Mesothelial cell of epicardium (in vitro differentiated cells): ENCODE measurements around the gene AKNAD1. TPM values are rescaled to one million over a fixed set of nuclear protein-coding genes. Genes with fewer than 3 reads are reported as not detected.

ENCODE experiments used
- DNase-seq, 2 experiments: peaks; one replicate each; pipeline ENCODE4 v3.0.0; 2021; ENCODE audit warnings: low spot score in 2 of 2; ENCODE audit not compliant: unreplicated experiment in 2 of 2
- H3K27ac Mint-ChIP-seq: 2 replicates; pipeline ENCODE4 v1.8.0; 2021; ENCODE audit warnings: mixed read lengths
- H3K27me3 Mint-ChIP-seq: 2 replicates; pipeline ENCODE4 v1.8.0; 2021; ENCODE audit warnings: low read depth, mixed read lengths
- H3K36me3 Mint-ChIP-seq: 2 replicates; pipeline ENCODE4 v1.8.0; 2021; ENCODE audit warnings: mixed read lengths
- H3K4me1 Mint-ChIP-seq: 2 replicates; pipeline ENCODE4 v1.8.0; 2021; ENCODE audit warnings: mixed read lengths
- H3K4me3 Mint-ChIP-seq: 2 replicates; pipeline ENCODE4 v1.8.0; 2021; ENCODE audit warnings: mild to moderate bottlenecking, moderate library complexity, mixed read lengths
- H3K9me3 Mint-ChIP-seq: 2 replicates; pipeline ENCODE4 v1.8.0; 2021; ENCODE audit warnings: mixed read lengths
- total RNA-seq: library from RNA; stranded (reverse); gene quantifications from 3 replicates; pipeline ENCODE4 v1.2.1, GENCODE V29; 2021
- TF ChIP-seq, protein P1 (sequence below): fragments of 200-600 bp; sonication (generic); IDR thresholded peaks from one replicate; pipeline ENCODE4 v1.5.0; 2021; ENCODE audit warnings: antibody characterized with exemption; ENCODE audit not compliant: unreplicated experiment

Gene AKNAD1
- total RNA-seq, 1 donor from 2014 or later, result not detected

DNA sequence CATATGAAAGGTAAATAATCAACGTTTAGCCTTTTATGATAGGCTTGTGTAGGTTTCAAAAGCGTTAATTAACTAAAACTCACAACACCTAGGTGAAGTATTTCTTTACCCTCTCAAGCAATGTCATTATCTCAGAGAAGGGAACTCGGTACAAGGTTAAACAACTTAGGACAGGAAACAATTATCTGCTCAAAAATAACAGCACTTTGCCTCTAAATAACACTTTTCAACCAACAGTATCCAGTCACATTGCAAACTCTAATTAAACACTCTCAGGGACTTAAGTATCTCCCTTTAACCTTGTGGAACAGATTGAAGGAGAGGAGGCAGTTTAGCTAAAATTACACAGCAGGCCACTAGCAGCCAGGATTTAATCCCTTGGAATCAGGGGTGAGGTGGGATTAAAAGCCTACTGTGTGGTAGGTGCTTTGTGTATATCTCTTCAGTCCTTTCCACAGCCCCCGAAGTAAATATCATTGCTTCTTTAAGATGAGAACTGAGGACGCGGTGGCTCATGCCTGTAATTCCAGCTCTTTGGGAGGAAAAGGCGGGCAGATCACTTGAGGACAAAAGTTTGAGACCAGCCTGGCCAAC lies 5.2 kb upstream of the AKNAD1 start:
- DNase-seq, result no peak
- H3K9me3 Mint-ChIP-seq, result no peaks in the 10 kb centered on the region
- no peaks in the 10 kb centered on the region for H3K36me3 Mint-ChIP-seq
- H3K4me3 Mint-ChIP-seq, result no peak overlapping the region
- no peak overlapping the region for H3K27ac Mint-ChIP-seq
- peaks cover 7% of the 10 kb centered on the region for H3K4me1 Mint-ChIP-seq
- TF ChIP-seq, protein P1, sequence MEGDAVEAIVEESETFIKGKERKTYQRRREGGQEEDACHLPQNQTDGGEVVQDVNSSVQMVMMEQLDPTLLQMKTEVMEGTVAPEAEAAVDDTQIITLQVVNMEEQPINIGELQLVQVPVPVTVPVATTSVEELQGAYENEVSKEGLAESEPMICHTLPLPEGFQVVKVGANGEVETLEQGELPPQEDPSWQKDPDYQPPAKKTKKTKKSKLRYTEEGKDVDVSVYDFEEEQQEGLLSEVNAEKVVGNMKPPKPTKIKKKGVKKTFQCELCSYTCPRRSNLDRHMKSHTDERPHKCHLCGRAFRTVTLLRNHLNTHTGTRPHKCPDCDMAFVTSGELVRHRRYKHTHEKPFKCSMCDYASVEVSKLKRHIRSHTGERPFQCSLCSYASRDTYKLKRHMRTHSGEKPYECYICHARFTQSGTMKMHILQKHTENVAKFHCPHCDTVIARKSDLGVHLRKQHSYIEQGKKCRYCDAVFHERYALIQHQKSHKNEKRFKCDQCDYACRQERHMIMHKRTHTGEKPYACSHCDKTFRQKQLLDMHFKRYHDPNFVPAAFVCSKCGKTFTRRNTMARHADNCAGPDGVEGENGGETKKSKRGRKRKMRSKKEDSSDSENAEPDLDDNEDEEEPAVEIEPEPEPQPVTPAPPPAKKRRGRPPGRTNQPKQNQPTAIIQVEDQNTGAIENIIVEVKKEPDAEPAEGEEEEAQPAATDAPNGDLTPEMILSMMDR, result no peak
- peaks cover 7% of the 10 kb centered on the region for H3K27me3 Mint-ChIP-seq

DNA sequence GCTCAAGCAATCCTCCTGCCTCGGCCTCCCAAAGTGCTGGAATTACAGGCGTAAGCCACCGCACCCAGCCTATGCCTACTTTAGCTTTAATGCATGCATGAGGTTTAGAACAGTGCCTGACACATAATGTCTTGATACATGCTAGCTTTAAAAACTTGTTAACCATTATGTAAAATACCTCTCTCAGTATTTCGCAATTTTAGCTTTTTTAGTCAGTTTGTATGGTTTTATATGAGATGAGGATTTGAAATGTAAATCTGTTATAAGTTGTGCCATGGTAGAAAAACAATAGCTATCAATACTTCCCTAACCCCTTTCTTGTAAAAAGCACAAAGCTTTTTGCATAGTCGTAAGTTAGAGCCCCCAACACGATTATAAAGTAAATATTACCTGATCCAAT lies 4.7 kb upstream of the AKNAD1 start:
- Mint-ChIP-seq H3K36me3 (no peaks in the 10 kb centered on the region), H3K4me1 (peaks cover 7% of the 10 kb centered on the region), H3K9me3 (no peaks in the 10 kb centered on the region), H3K27ac (no peak overlapping the region), H3K4me3 (no peak overlapping the region), H3K27me3 (peaks cover 4% of the 10 kb centered on the region)
- TF ChIP-seq, protein P1, result no peak
- DNase-seq, result no peak

DNA sequence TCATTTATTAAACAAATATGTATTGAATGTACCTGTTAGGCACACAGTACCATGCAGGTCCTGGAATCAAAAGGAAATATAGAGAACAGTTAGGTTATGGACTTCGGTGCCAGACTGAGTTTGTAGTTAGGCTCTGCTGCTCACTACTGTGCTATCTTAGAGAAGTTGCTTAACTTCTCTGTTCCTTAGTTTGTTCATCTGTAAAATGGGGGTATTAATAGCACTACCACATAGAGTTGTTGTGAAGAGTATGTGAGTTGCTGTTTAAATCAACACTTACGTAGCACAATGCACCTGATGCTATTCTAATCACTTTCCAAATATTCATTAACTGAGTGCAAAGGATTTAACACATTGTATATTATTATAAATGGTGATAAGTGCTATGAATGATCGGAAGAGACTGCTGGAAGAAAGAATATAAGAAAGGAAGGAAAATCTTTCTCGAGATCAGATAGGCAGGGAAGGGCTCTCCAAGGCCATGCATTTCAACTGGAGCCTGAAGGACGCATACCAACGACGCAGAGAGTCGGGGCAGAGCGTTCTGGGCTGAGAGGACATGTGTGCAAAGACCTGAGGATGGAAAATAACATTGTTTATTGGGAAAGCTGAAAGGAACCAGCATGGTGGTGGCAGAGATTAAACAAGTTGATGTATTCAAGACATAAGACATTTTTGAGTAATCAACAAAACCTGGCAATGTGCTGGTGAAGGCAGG lies 3.5 kb upstream of the AKNAD1 start:
- no peak for DNase-seq
- no peak overlapping the region for H3K4me3 Mint-ChIP-seq
- peaks cover 4% of the 10 kb centered on the region for H3K27me3 Mint-ChIP-seq
- H3K36me3 Mint-ChIP-seq, result no peaks in the 10 kb centered on the region
- H3K4me1 Mint-ChIP-seq, result peaks cover 2% of the 10 kb centered on the region
- no peak overlapping the region for H3K27ac Mint-ChIP-seq
- no peaks in the 10 kb centered on the region for H3K9me3 Mint-ChIP-seq
- TF ChIP-seq, protein P1, result no peak

DNA sequence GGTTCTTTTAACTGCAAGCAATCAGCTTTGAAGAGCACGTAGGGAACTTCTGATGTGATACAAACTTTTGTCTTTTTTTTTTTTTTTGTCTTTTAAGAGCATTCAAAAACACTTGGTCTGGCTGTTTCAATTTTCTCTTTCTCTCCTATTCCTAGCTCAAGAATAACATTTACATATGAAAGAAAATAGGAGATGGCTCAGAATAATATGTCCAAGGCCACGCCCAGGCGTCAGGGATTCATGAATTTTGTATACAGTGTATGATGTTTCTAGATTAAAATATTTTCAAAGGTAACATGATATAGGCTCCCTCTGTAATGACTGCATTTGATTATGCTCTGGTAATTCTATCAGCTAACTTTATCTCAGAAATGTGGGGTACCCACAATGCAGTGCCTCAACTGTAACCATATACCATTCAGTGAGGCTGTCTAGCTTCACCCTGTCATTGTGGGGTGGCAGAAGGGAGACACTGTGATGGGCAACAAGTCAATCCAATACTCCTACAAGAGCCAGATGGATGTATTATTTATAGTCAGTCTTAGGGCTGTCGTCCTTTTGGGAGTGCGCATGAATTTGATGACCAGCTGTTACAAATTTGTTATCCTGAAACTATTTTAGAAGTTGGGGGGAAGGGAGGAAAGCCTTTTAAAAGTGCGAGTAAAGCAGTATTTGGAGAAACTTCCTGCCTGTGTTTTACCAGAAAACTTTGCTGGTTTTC lies 1.5 kb upstream of the AKNAD1 start:
- Mint-ChIP-seq H3K9me3 (no peaks in the 10 kb centered on the region), H3K36me3 (no peaks in the 10 kb centered on the region), H3K27me3 (peaks cover 7% of the 10 kb centered on the region), H3K27ac (no peak overlapping the region), H3K4me3 (no peak overlapping the region), H3K4me1 (no peaks in the 10 kb centered on the region)
- no peak for DNase-seq
- TF ChIP-seq, protein P1, result no peak

DNA sequence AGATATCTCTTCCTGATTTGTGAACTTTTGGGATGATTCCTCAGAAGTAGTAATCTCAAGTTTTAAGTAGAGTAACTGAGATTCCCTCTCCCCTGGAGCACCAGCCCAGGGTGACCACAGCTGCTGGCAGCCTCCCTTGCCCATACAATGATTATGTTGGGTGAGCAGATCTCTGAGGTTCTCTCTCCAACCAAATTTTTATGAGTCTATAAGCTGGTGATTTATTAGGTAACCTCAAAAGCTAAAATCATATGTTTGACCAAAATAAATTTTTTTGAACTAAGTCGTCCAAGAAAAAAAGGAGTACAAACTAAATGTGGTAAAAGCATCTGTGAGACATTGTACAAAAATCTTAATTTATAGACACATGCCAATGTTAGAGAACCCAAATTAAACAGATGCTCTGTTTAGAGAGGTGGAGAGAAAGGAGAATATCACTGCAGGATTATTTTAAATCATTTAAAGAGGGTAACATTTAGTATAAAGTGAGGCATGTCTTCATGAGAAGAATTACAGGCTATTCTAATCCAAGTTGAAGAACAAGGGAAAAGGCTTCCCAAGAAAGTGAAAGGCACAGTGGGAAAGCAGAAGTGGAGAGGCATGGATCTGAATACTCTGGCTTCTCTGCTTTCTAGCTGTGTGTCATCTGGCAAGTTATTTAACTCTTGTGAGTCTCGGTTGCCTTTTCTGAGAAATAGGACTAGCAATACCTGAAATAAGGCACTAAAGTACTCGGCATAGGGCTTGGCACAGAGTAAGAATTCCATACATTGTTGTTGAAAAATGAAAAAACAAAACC lies 2.5 kb downstream of the AKNAD1 start:
- DNase-seq, result no peak
- Mint-ChIP-seq H3K27me3 (peaks cover 14% of the 10 kb centered on the region), H3K4me3 (no peak overlapping the region), H3K4me1 (no peaks in the 10 kb centered on the region), H3K36me3 (no peaks in the 10 kb centered on the region), H3K27ac (no peak overlapping the region), H3K9me3 (no peaks in the 10 kb centered on the region)
- TF ChIP-seq, protein P1, result no peak
